H9 (cell line): ENCODE measurements around the gene WDPCP. TPM values are rescaled to one million over a fixed set of nuclear protein-coding genes. Genes with fewer than 3 reads are reported as not detected.

Source experiments
- DNase-seq: peaks from one replicate; pipeline ENCODE4 v3.0.0-alpha.2; 2017
- H2AFZ ChIP-seq: one replicate; pipeline ENCODE4 v1.6.1; 2013; ENCODE audit warnings: mild to moderate bottlenecking, low read length, control low read depth, moderate library complexity
- H2AK5ac ChIP-seq: 2 replicates; pipeline ENCODE4 v1.6.1; 2013; ENCODE audit warnings: low read length, control low read depth, mixed read lengths; ENCODE audit not compliant: insufficient read length
- H2BK120ac ChIP-seq: one replicate; pipeline ENCODE4 v1.6.1; 2013; ENCODE audit warnings: low read depth, mild to moderate bottlenecking, low read length, control low read depth, inconsistent platforms; ENCODE audit not compliant: poor library complexity, severe bottlenecking
- H2BK12ac ChIP-seq: 2 replicates; pipeline ENCODE4 v1.6.1; 2013; ENCODE audit warnings: low read length, control low read depth, mixed read lengths, low read depth; ENCODE audit not compliant: insufficient read length
- H2BK15ac ChIP-seq: 2 replicates; pipeline ENCODE4 v1.6.1; 2013; ENCODE audit warnings: low read depth, low read length, control low read depth
- H2BK20ac ChIP-seq: one replicate; pipeline ENCODE4 v1.6.1; 2013; ENCODE audit warnings: low read depth, mild to moderate bottlenecking, low read length, control low read depth, inconsistent platforms; ENCODE audit not compliant: poor library complexity, severe bottlenecking
- H2BK5ac ChIP-seq: 2 replicates; pipeline ENCODE4 v1.6.1; 2013; ENCODE audit warnings: low read length, control low read depth, mixed read lengths; ENCODE audit not compliant: insufficient read length
- H3K14ac ChIP-seq: 2 replicates; pipeline ENCODE4 v1.6.1; 2013; ENCODE audit warnings: low read length, control low read depth; ENCODE audit not compliant: insufficient read depth
- H3K18ac ChIP-seq: 2 replicates; pipeline ENCODE4 v1.6.1; 2013; ENCODE audit warnings: low read depth, mild to moderate bottlenecking, mixed read lengths, low read length, control low read depth; ENCODE audit not compliant: insufficient read length
- H3K23ac ChIP-seq: 2 replicates; pipeline ENCODE4 v1.6.1; 2013; ENCODE audit warnings: low read length, control low read depth, mixed read lengths, low read depth; ENCODE audit not compliant: insufficient read length
- H3K23me2 ChIP-seq: 2 replicates; pipeline ENCODE4 v1.6.1; 2013; ENCODE audit warnings: low read depth, mild to moderate bottlenecking, mixed read lengths, low read length, control low read depth; ENCODE audit not compliant: insufficient read length, poor library complexity, severe bottlenecking
- H3K27ac ChIP-seq: 2 replicates; pipeline ENCODE4 v1.5.1; 2013; ENCODE audit warnings: low read length, control low read depth, mixed read lengths, low read depth; ENCODE audit not compliant: insufficient read length
- H3K27me3 ChIP-seq: 2 replicates; pipeline ENCODE4 v1.6.1; 2013; ENCODE audit warnings: low read length, control low read depth, inconsistent platforms; ENCODE audit not compliant: insufficient read depth
- H3K4ac ChIP-seq: 2 replicates; pipeline ENCODE4 v1.6.1; 2013; ENCODE audit warnings: low read depth, mild to moderate bottlenecking, control low read depth, inconsistent platforms, low read length, moderate library complexity
- H3K4me1 ChIP-seq: 2 replicates; pipeline ENCODE4 v1.6.1; 2013; ENCODE audit warnings: low read length, control low read depth, inconsistent platforms; ENCODE audit not compliant: insufficient read depth
- H3K4me2 ChIP-seq: 2 replicates; pipeline ENCODE4 v1.6.1; 2013; ENCODE audit warnings: low read length, control low read depth, mixed read lengths; ENCODE audit not compliant: insufficient read length, insufficient read depth
- H3K56ac ChIP-seq: 2 replicates; pipeline ENCODE4 v1.6.1; 2013; ENCODE audit warnings: low read depth, mild to moderate bottlenecking, mixed read lengths, low read length, control low read depth; ENCODE audit not compliant: insufficient read length
- H3K79me1 ChIP-seq: 2 replicates; pipeline ENCODE4 v1.6.1; 2013; ENCODE audit warnings: low read depth, mild to moderate bottlenecking, moderate library complexity, low read length, control low read depth, inconsistent platforms; ENCODE audit not compliant: insufficient read depth, poor library complexity, severe bottlenecking
- H3K79me2 ChIP-seq: 2 replicates; pipeline ENCODE4 v1.6.1; 2013; ENCODE audit warnings: low read length, control low read depth, inconsistent platforms; ENCODE audit not compliant: insufficient read depth
- H3K9ac ChIP-seq: 2 replicates; pipeline ENCODE4 v1.6.1; 2013; ENCODE audit warnings: low read length, control low read depth, mixed read lengths; ENCODE audit not compliant: insufficient read length; ENCODE audit errors: extremely low read depth
- H3K9me3 ChIP-seq: one replicate; pipeline ENCODE4 v1.6.1; 2013; ENCODE audit warnings: low read depth, low read length, inconsistent platforms; ENCODE audit not compliant: control insufficient read depth
- H3T11ph ChIP-seq: one replicate; pipeline ENCODE4 v1.6.1; 2013; ENCODE audit warnings: mild to moderate bottlenecking, low read length, control low read depth, inconsistent platforms
- H4K20me1 ChIP-seq: one replicate; pipeline ENCODE4 v1.6.1; 2013; ENCODE audit not compliant: control insufficient read depth, insufficient read length, insufficient read depth
- H4K5ac ChIP-seq: 2 replicates; pipeline ENCODE4 v1.6.1; 2013; ENCODE audit warnings: low read depth, mild to moderate bottlenecking, mixed read lengths, low read length, control low read depth; ENCODE audit not compliant: insufficient read length
- H4K8ac ChIP-seq: replicated peaks from 2 replicates; pipeline ENCODE4 v1.6.1; 2013; ENCODE audit warnings: low read length, control low read depth, mixed read lengths, low read depth; ENCODE audit not compliant: insufficient read length
- H4K91ac ChIP-seq: 2 replicates; pipeline ENCODE4 v1.6.1; 2013; ENCODE audit warnings: low read depth, mild to moderate bottlenecking, moderate library complexity, mixed read lengths, low read length, control low read depth; ENCODE audit not compliant: insufficient read length
- H3K27ac Mint-ChIP-seq, 3 experiments: 2 replicates in 2 of 3; 3 replicates in 1 of 3; pipeline ENCODE4 v1.8.0; 2020 to 2021; ENCODE audit warnings: mixed read lengths in 3 of 3, mild to moderate bottlenecking in 1 of 3, moderate library complexity in 1 of 3
- H3K27me3 Mint-ChIP-seq: 2 replicates; pipeline ENCODE4 v1.8.0; 2021; ENCODE audit warnings: low read depth, mild to moderate bottlenecking, moderate library complexity, mixed read lengths
- H3K36me3 Mint-ChIP-seq, 3 experiments: 2 replicates in 2 of 3; 3 replicates in 1 of 3; pipeline ENCODE4 v1.8.0; 2020 to 2021; ENCODE audit warnings: low read depth in 3 of 3, mixed read lengths in 3 of 3; ENCODE audit not compliant: insufficient read depth in 1 of 3
- H3K4me1 Mint-ChIP-seq, 2 experiments: 2 replicates each; pipeline ENCODE4 v1.8.0; 2020; ENCODE audit warnings: mixed read lengths in 2 of 2
- H3K4me3 Mint-ChIP-seq, 2 experiments: 2 replicates in 1 of 2; 3 replicates in 1 of 2; pipeline ENCODE4 v1.8.0; 2020 to 2021; ENCODE audit warnings: mild to moderate bottlenecking in 2 of 2, mixed read lengths in 2 of 2, moderate library complexity in 1 of 2
- H3K9me3 Mint-ChIP-seq, 2 experiments: 2 replicates in 1 of 2; 3 replicates in 1 of 2; pipeline ENCODE4 v1.8.0; 2020; ENCODE audit warnings: mild to moderate bottlenecking in 2 of 2, mixed read lengths in 2 of 2, moderate library complexity in 1 of 2
- WGBS: extraction: QIAGEN DNeasy Blood & Tissue Kit; methylation state at CpG from one replicate; pipeline ENCODE4 v1.1.7; 2013; ENCODE audit warnings: missing lambda C conversion rate, low lambda C conversion rate, mixed read lengths; ENCODE audit not compliant: insufficient read length; ENCODE audit errors: extremely low coverage; 5-methylcytosine and 5-hydroxymethylcytosine counted together
- total RNA-seq: library from RNA; stranded (reverse); gene quantifications from 2 replicates; pipeline ENCODE4 v1.2.1, GENCODE V29; 2021
- TF ChIP-seq, protein P1 (sequence below): fragments of 200-600 bp; sonication (generic); conservative IDR thresholded peaks from 3 replicates; pipeline ENCODE4 v1.8.0; 2021; ENCODE audit warnings: antibody characterized with exemption, mild to moderate bottlenecking

The WDPCP gene
- total RNA-seq, 1 experiment from 2014 or later, result 22.4 TPM

DNA sequence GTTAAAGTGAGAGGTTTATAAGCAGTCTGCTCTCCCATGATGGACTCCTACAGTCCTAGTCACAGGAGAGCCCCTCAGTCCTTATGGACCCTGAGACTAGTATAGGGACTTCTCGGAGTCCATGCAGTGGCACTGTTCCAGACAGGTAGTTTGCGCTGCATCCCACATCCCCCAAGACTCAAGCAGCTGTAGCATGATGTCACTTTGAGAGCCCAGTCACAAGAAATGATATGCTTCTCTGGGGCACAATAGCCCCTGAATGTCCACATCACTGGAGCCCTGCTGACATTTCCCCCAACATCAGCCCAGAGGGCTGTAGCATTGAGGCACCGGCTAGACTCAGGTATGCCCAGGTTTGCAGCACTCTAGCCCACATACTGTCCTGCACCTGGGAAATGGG is 317.6 kb downstream of the WDPCP start:
- Histone ChIP-seq H3K4me1 (no peaks in the 10 kb centered on the region), H3K14ac (no peak overlapping the region), H3K79me1 (no peaks in the 10 kb centered on the region), H3T11ph (no peak overlapping the region), H2BK15ac (no peak overlapping the region), H3K27me3 (no peaks in the 10 kb centered on the region), H3K4ac (no peak overlapping the region), H3K18ac (no peak overlapping the region), H2AFZ (no peak overlapping the region), H3K79me2 (no peaks in the 10 kb centered on the region), H3K56ac (no peak overlapping the region), H4K91ac (no peak overlapping the region), H3K9me3 (no peaks in the 10 kb centered on the region), H2BK12ac (no peak overlapping the region), H2AK5ac (no peak overlapping the region), H2BK120ac (no peak overlapping the region), H4K8ac (no peak overlapping the region), H3K9ac (no peak overlapping the region), H4K20me1 (no peaks in the 10 kb centered on the region), H2BK5ac (no peak overlapping the region), H2BK20ac (no peak overlapping the region), H4K5ac (no peak overlapping the region), H3K23me2 (no peaks in the 10 kb centered on the region), H3K27ac (no peak overlapping the region), H3K23ac (no peak overlapping the region), H3K4me2 (no peak overlapping the region)
- Mint-ChIP-seq H3K27ac (no peak overlapping the region; a peak in 1 of 7 replicates), H3K27me3 (no peaks in the 10 kb centered on the region; the same call in 1 of the 2 replicates), H3K4me3 (no peak overlapping the region), H3K9me3 (peaks cover 28% of the 10 kb centered on the region in 2 experiments), H3K4me1 (no peaks in the 10 kb centered on the region), H3K36me3 (peaks cover 15 to 39% (median 22%) of the 10 kb centered on the region in 3 experiments)
- no CpG with 5 or more reads among the region's 3 CpGs for WGBS
- DNase-seq, result no peak
- TF ChIP-seq, protein P1, sequence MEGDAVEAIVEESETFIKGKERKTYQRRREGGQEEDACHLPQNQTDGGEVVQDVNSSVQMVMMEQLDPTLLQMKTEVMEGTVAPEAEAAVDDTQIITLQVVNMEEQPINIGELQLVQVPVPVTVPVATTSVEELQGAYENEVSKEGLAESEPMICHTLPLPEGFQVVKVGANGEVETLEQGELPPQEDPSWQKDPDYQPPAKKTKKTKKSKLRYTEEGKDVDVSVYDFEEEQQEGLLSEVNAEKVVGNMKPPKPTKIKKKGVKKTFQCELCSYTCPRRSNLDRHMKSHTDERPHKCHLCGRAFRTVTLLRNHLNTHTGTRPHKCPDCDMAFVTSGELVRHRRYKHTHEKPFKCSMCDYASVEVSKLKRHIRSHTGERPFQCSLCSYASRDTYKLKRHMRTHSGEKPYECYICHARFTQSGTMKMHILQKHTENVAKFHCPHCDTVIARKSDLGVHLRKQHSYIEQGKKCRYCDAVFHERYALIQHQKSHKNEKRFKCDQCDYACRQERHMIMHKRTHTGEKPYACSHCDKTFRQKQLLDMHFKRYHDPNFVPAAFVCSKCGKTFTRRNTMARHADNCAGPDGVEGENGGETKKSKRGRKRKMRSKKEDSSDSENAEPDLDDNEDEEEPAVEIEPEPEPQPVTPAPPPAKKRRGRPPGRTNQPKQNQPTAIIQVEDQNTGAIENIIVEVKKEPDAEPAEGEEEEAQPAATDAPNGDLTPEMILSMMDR, result no peak
